OCI-LY1 (cell line): ENCODE data around the gene OXER1.
A peak's percentile ranks its signal among the peaks of the same experiment; 100 is the strongest.

ENCODE experiments used
- H2AFZ ChIP-seq: fragments of 200-600 bp; sonication (generic), shearing (Covaris generic); 2 replicates; pipeline ENCODE4 v1.6.0; 2014; ENCODE audit warnings: antibody characterized with exemption, mild to moderate bottlenecking, low read length
- H3F3A ChIP-seq: fragments of 200-600 bp; sonication (generic), shearing (Covaris generic); 2 replicates; pipeline ENCODE4 v1.6.0; 2014; ENCODE audit warnings: mild to moderate bottlenecking, antibody characterized with exemption, low read length, moderate library complexity; ENCODE audit not compliant: insufficient read depth
- H3K27ac ChIP-seq: fragments of 200-600 bp; sonication (generic); 2 replicates; pipeline ENCODE4 v1.5.1; 2014; ENCODE audit warnings: low read length, mixed run types, mild to moderate bottlenecking, low read depth; ENCODE audit not compliant: poor library complexity, severe bottlenecking
- H3K27me3 ChIP-seq: fragments of 200-600 bp; sonication (generic); 2 replicates; pipeline ENCODE4 v1.6.0; 2014; ENCODE audit warnings: antibody characterized with exemption, mild to moderate bottlenecking, low read length, moderate library complexity; ENCODE audit not compliant: insufficient read depth
- H3K36me3 ChIP-seq: fragments of 200-600 bp; sonication (generic); 2 replicates; pipeline ENCODE4 v1.6.1; 2014; ENCODE audit warnings: mild to moderate bottlenecking, antibody characterized with exemption, low read length, moderate library complexity, mixed read lengths; ENCODE audit not compliant: insufficient read depth
- H3K4me1 ChIP-seq: fragments of 200-600 bp; sonication (generic); 2 replicates; pipeline ENCODE4 v1.5.1; 2014; ENCODE audit warnings: mild to moderate bottlenecking, low read length, moderate library complexity; ENCODE audit not compliant: insufficient read depth, severe bottlenecking
- H3K4me2 ChIP-seq: fragments of 200-600 bp; sonication (generic), shearing (Covaris generic); 2 replicates; pipeline ENCODE4 v1.6.1; 2014; ENCODE audit warnings: low read length
- H3K4me3 ChIP-seq: fragments of 200-600 bp; sonication (generic); 2 replicates; pipeline ENCODE4 v1.5.1; 2014; ENCODE audit warnings: low read length, low read depth, mild to moderate bottlenecking, mixed read lengths; ENCODE audit not compliant: poor library complexity, severe bottlenecking
- H3K79me2 ChIP-seq: fragments of 200-600 bp; shearing (Covaris generic); 2 replicates; pipeline ENCODE4 v1.6.1; 2016; ENCODE audit warnings: mixed run types, low read length, mixed read lengths; ENCODE audit not compliant: insufficient read depth
- H3K9ac ChIP-seq: fragments of 200-600 bp; sonication (generic), shearing (Covaris generic); 2 replicates; pipeline ENCODE4 v1.6.1; 2014; ENCODE audit warnings: mild to moderate bottlenecking, low read length, mixed read lengths
- H3K9me2 ChIP-seq: fragments of 200-600 bp; sonication (generic), shearing (Covaris generic); 2 replicates; pipeline ENCODE4 v1.6.1; 2014; ENCODE audit warnings: low read depth, mild to moderate bottlenecking, low read length, mixed read lengths
- H3K9me3 ChIP-seq: fragments of 200-600 bp; shearing (Covaris generic); 2 replicates; pipeline ENCODE4 v1.6.1; 2014; ENCODE audit warnings: low read length, mixed read lengths
- H4K20me1 ChIP-seq: fragments of 200-600 bp; sonication (generic), shearing (Covaris generic); 2 replicates; pipeline ENCODE4 v1.6.0; 2016; ENCODE audit warnings: mild to moderate bottlenecking, low read length; ENCODE audit not compliant: insufficient read depth
- CTCF ChIP-seq: fragments of 200-600 bp; sonication (generic), shearing (Covaris generic); IDR thresholded peaks from 2 replicates; pipeline ENCODE4 v1.5.1; 2017; ENCODE audit warnings: mild to moderate bottlenecking, antibody characterized with exemption, low read length, moderate library complexity, mixed read lengths
- EZH2 ChIP-seq: fragments of 200-600 bp; sonication (generic), shearing (Covaris generic); IDR thresholded peaks from 2 replicates; pipeline ENCODE4 v1.8.0; 2017; ENCODE audit warnings: borderline replicate concordance, mixed run types, mild to moderate bottlenecking, antibody characterized with exemption, low read length, moderate library complexity, mixed read lengths

The OXER1 gene

GRCh38 chr2:42810121-42810970 lies 46.4 kb upstream of the OXER1 start:
- H3K4me1 ChIP-seq = peaks cover 24% of the 10 kb centered on the region
- peak overlapping the region; percentile 3; the same call in 1 of the 2 replicates for H2AFZ ChIP-seq
- H3K9ac ChIP-seq = peak overlapping the region; percentile 75
- peak overlapping the region; percentile 82 for H3K27ac ChIP-seq
- no peaks in the 10 kb centered on the region for H3F3A ChIP-seq
- peak overlapping the region; percentile 83 for H3K4me2 ChIP-seq
- peaks cover 6% of the 10 kb centered on the region; the same call in 1 of the 2 replicates for H3K9me3 ChIP-seq
- no peaks in the 10 kb centered on the region for H3K9me2 ChIP-seq
- H3K36me3 ChIP-seq = no peaks in the 10 kb centered on the region; the same call in 1 of the 2 replicates
- H3K27me3 ChIP-seq = 0 out of 2 replicates have a peak, but pooled peaks cover 2% of the 10 kb centered on the region
- peak; percentile 4; the same call in 1 of the 2 replicates for TF ChIP-seq CTCF
- no peak for TF ChIP-seq EZH2
- no peaks in the 10 kb centered on the region for H4K20me1 ChIP-seq
- no peaks in the 10 kb centered on the region for H3K79me2 ChIP-seq
- H3K4me3 ChIP-seq = peak overlapping the region; percentile 64

- Histone ChIP-seq H3F3A (no peaks in the 10 kb centered on the region), H3K4me1 (peaks cover 24% of the 10 kb centered on the region), H3K36me3 (no peaks in the 10 kb centered on the region; the same call in 1 of the 2 replicates), H3K9ac (peak overlapping the region; percentile 83), H3K4me2 (peak overlapping the region; percentile 85), H3K79me2 (no peaks in the 10 kb centered on the region), H4K20me1 (no peaks in the 10 kb centered on the region), H3K9me2 (no peaks in the 10 kb centered on the region), H3K27me3 (0 out of 2 replicates have a peak, but pooled peaks cover 4% of the 10 kb centered on the region), H3K4me3 (peak overlapping the region; percentile 64), H3K27ac (peak overlapping the region; percentile 82), H2AFZ (peak overlapping the region; percentile 72; the same call in 1 of the 2 replicates), H3K9me3 (peaks cover 6% of the 10 kb centered on the region; the same call in 1 of the 2 replicates)
- TF ChIP-seq EZH2 (no peak), CTCF (peak; percentile 16; the same call in 1 of the 2 replicates)
Measured at GRCh38 chr2:42809819-42810120, 45.8 kb upstream of the OXER1 start.

- H3K9ac ChIP-seq = peak overlapping the region; percentile 83
- H3K36me3 ChIP-seq = no peaks in the 10 kb centered on the region; the same call in 1 of the 2 replicates
- H3K27ac ChIP-seq = peak overlapping the region; percentile 81
- H3K79me2 ChIP-seq = no peaks in the 10 kb centered on the region
- H3K27me3 ChIP-seq = 0 out of 2 replicates have a peak, but pooled peaks cover 4% of the 10 kb centered on the region
- no peaks in the 10 kb centered on the region for H4K20me1 ChIP-seq
- H3K4me2 ChIP-seq = peak overlapping the region; percentile 85
- no peak for TF ChIP-seq EZH2
- no peak for TF ChIP-seq CTCF
- peak overlapping the region; percentile 72; the same call in 1 of the 2 replicates for H2AFZ ChIP-seq
- peaks cover 6% of the 10 kb centered on the region; the same call in 1 of the 2 replicates for H3K9me3 ChIP-seq
- no peaks in the 10 kb centered on the region for H3K9me2 ChIP-seq
- no peaks in the 10 kb centered on the region for H3F3A ChIP-seq
- peak overlapping the region; percentile 64 for H3K4me3 ChIP-seq
- H3K4me1 ChIP-seq = peaks cover 24% of the 10 kb centered on the region
Measured at GRCh38 chr2:42809131-42809818, 45.3 kb upstream of the OXER1 start.
